ENCODE measurements around the gene SERPINA9.

The SERPINA9 gene

GRCh38 chr14:94441531-94442205 lies 34.3 kb downstream of the SERPINA9 start:
- no peak overlapping the region for H3K27ac ChIP-seq
- TF ChIP-seq CTCF (IDR thresholded peaks at IDR 0.05): no peak
- no peak overlapping the region for H3K4me2 ChIP-seq (ENCODE audit: low read length)
- no peak overlapping the region for H3K9ac ChIP-seq
- H3K9me3 ChIP-seq (ENCODE audit: control insufficient read depth, low read length): no peaks in the 10 kb centered on the region
- no peaks in the 10 kb centered on the region for H3K4me1 ChIP-seq
- H3K36me3 ChIP-seq (ENCODE audit: control insufficient read depth, insufficient read depth, low read length): no peaks in the 10 kb centered on the region
- no peaks in the 10 kb centered on the region for H3K79me2 ChIP-seq
- H3K4me3 ChIP-seq (ENCODE audit: low read depth, low read length): no peak overlapping the region
- no peaks in the 10 kb centered on the region for H3K27me3 ChIP-seq (ENCODE audit: control insufficient read depth, insufficient read depth, low read length)
- no peak overlapping the region for H2AFZ ChIP-seq

GRCh38 chr14:94441130-94441529 lies 34.9 kb downstream of the SERPINA9 start:
- no peak overlapping the region for H3K4me2 ChIP-seq (ENCODE audit: low read length)
- no peak overlapping the region for H3K27ac ChIP-seq
- no peak for TF ChIP-seq CTCF (IDR thresholded peaks at IDR 0.05)
- no peaks in the 10 kb centered on the region for H3K4me1 ChIP-seq
- H3K4me3 ChIP-seq (ENCODE audit: low read depth, low read length): no peak overlapping the region
- no peak overlapping the region for H3K9ac ChIP-seq
- H3K79me2 ChIP-seq: no peaks in the 10 kb centered on the region
- no peaks in the 10 kb centered on the region for H3K27me3 ChIP-seq (ENCODE audit: control insufficient read depth, insufficient read depth, low read length)
- H2AFZ ChIP-seq: no peak overlapping the region
- H3K9me3 ChIP-seq (ENCODE audit: control insufficient read depth, low read length): no peaks in the 10 kb centered on the region
- H3K36me3 ChIP-seq (ENCODE audit: control insufficient read depth, insufficient read depth, low read length): no peaks in the 10 kb centered on the region

GRCh38 chr14:94439453-94440057 lies 36.4 kb downstream of the SERPINA9 start:
- H2AFZ ChIP-seq: no peak overlapping the region
- no peaks in the 10 kb centered on the region for H3K36me3 ChIP-seq (ENCODE audit: control insufficient read depth, insufficient read depth, low read length)
- no peak for TF ChIP-seq CTCF (IDR thresholded peaks at IDR 0.05)
- no peaks in the 10 kb centered on the region for H3K9me3 ChIP-seq (ENCODE audit: control insufficient read depth, low read length)
- H3K4me1 ChIP-seq: no peaks in the 10 kb centered on the region
- no peak overlapping the region for H3K9ac ChIP-seq
- H3K4me3 ChIP-seq (ENCODE audit: low read depth, low read length): no peak overlapping the region
- H3K27ac ChIP-seq: no peak overlapping the region
- H3K27me3 ChIP-seq (ENCODE audit: control insufficient read depth, insufficient read depth, low read length): no peaks in the 10 kb centered on the region
- no peak overlapping the region for H3K4me2 ChIP-seq (ENCODE audit: low read length)
- H3K79me2 ChIP-seq: no peaks in the 10 kb centered on the region

GRCh38 chr14:94428610-94429009 lies 47.4 kb downstream of the SERPINA9 start:
- no peaks in the 10 kb centered on the region for H3K36me3 ChIP-seq (ENCODE audit: control insufficient read depth, insufficient read depth, low read length)
- peaks cover 7% of the 10 kb centered on the region for H3K4me1 ChIP-seq
- no peak overlapping the region for H3K4me2 ChIP-seq (ENCODE audit: low read length)
- H3K9ac ChIP-seq: no peak overlapping the region
- no peaks in the 10 kb centered on the region for H3K27me3 ChIP-seq (ENCODE audit: control insufficient read depth, insufficient read depth, low read length)
- H3K4me3 ChIP-seq (ENCODE audit: low read depth, low read length): no peak overlapping the region
- no peaks in the 10 kb centered on the region for H3K9me3 ChIP-seq (ENCODE audit: control insufficient read depth, low read length)
- no peak overlapping the region for H2AFZ ChIP-seq
- H3K27ac ChIP-seq: no peak overlapping the region
- no peaks in the 10 kb centered on the region for H3K79me2 ChIP-seq
- TF ChIP-seq CTCF (IDR thresholded peaks at IDR 0.05): no peak
